HCT116 (cell line): ENCODE measurements around the gene GTF3C1. TPM values are rescaled to one million over a fixed set of nuclear protein-coding genes. Genes with fewer than 3 reads are reported as not detected.

ENCODE experiments used
- ATAC-seq: fragments of 200-7000 bp; cut with Tn5 transposase; 2 replicates; pipeline ENCODE4 v1.9.1; 2020; ENCODE audit warnings: mild to moderate bottlenecking, moderate library complexity
- BruUV-seq: library from RNA; stranded (reverse); fragments of 400-500 nt; replicated peaks from 2 replicates; lab custom pipeline; 2021; lab: Mats Ljungman, UMichigan
- CTCF ChIA-PET: fragments of 300-600 bp; sonication (Branson Sonifier 250); formaldehyde crosslinking; loops from one replicate; lab custom pipeline; 2021; ENCODE audit warnings: antibody characterized with exemption; lab: Charles Lee
- POLR2A ChIA-PET: fragments of 300-600, 350-600 bp; sonication (Branson Sonifier 250); formaldehyde crosslinking; loops from one replicate; lab custom pipeline; 2021; ENCODE audit warnings: antibody characterized with exemption; lab: Charles Lee
- RAD21 ChIA-PET, 2 experiments: fragments of 300-600 bp; sonication (Branson Sonifier 250); formaldehyde crosslinking; loops; one replicate each; lab custom pipeline; 2023; ENCODE audit warnings: low total read pairs in 2 of 2; ENCODE audit not compliant: uncharacterized antibody in 2 of 2, unreplicated experiment in 2 of 2, low non-redundant PET in 1 of 2; lab: Charles Lee
- DNase-seq: peaks from one replicate; pipeline ENCODE4 v3.0.0-alpha.2; 2010; ENCODE audit warnings: low read depth, low spot score
- H2AFZ ChIP-seq: fragments of 200-600 bp; shearing (Covaris generic), sonication (generic); 2 replicates; pipeline ENCODE4 v1.6.1; 2017; ENCODE audit warnings: low read depth, mixed run types, mixed read lengths, antibody characterized with exemption, low read length; ENCODE audit not compliant: poor library complexity, severe bottlenecking
- H3K27ac ChIP-seq: 2 replicates; pipeline ENCODE4 v1.5.1; 2012; ENCODE audit warnings: low read depth, low read length
- H3K27me3 ChIP-seq: fragments of 200-600 bp; sonication (generic); 2 replicates; pipeline ENCODE4 v1.6.1; 2016; ENCODE audit warnings: mixed run types, low read length, mixed read lengths; ENCODE audit not compliant: insufficient read depth
- H3K36me3 ChIP-seq, 2 experiments: fragments of 200-500 bp in 1 of 2; fragments of 200-600 bp in 1 of 2; sonication (Bioruptor generic) in 1 of 2; sonication (generic) in 1 of 2; 2 replicates each; pipeline versions ENCODE4 v1.5.1 to v1.6.1; 2014 to 2016; ENCODE audit warnings: low read length in 2 of 2, inconsistent platforms in 1 of 2, mixed read lengths in 1 of 2, mixed run types in 1 of 2; ENCODE audit not compliant: insufficient read depth in 2 of 2, control insufficient read depth in 1 of 2
- H3K4me1 ChIP-seq, 2 experiments: fragments of 200-600 bp in 1 of 2; sonication (generic) in 1 of 2; 2 replicates each; pipeline versions ENCODE4 v1.5.1 to v1.6.1; 2012 to 2017; ENCODE audit warnings: low read length in 2 of 2, inconsistent platforms in 1 of 2, mild to moderate bottlenecking in 1 of 2, mixed read lengths in 1 of 2, mixed run types in 1 of 2, moderate library complexity in 1 of 2; ENCODE audit not compliant: insufficient read depth in 2 of 2, control insufficient read depth in 1 of 2
- H3K4me2 ChIP-seq: fragments of 200-600 bp; sonication (generic); 2 replicates; pipeline ENCODE4 v1.6.1; 2017; ENCODE audit warnings: mixed run types, low read length, mixed read lengths
- H3K4me3 ChIP-seq, 2 experiments: fragments of 200-600 bp in 1 of 2; sonication (generic) in 1 of 2; replicated peaks in 1 of 2; 2 replicates each; pipeline ENCODE4 v1.5.1; 2011 to 2016; ENCODE audit warnings: low read length in 2 of 2, control low read depth in 1 of 2, low read depth in 1 of 2, mild to moderate bottlenecking in 1 of 2, mixed read lengths in 1 of 2, mixed run types in 1 of 2
- H3K79me2 ChIP-seq: fragments of 200-600 bp; sonication (generic); 2 replicates; pipeline ENCODE4 v1.6.1; 2017; ENCODE audit warnings: mild to moderate bottlenecking, mixed run types, low read length, moderate library complexity, mixed read lengths; ENCODE audit not compliant: insufficient read depth
- H3K9ac ChIP-seq: fragments of 200-600 bp; sonication (generic); 2 replicates; pipeline ENCODE4 v1.6.1; 2016; ENCODE audit warnings: low read length, mixed read lengths
- H3K9me2 ChIP-seq: fragments of 200-600 bp; sonication (generic), shearing (Covaris generic); 2 replicates; pipeline ENCODE4 v1.6.1; 2017; ENCODE audit warnings: mixed run types, mild to moderate bottlenecking, moderate library complexity; ENCODE audit not compliant: insufficient read depth
- H3K9me3 ChIP-seq, 2 experiments: fragments of 200-500 bp in 1 of 2; fragments of 200-600 bp in 1 of 2; sonication (Bioruptor generic) in 1 of 2; sonication (generic) in 1 of 2; 2 replicates each; pipeline ENCODE4 v1.6.1; 2014 to 2017; ENCODE audit warnings: low read length in 2 of 2, mixed read lengths in 2 of 2, inconsistent platforms in 1 of 2, low read depth in 1 of 2, mild to moderate bottlenecking in 1 of 2, mixed run types in 1 of 2, moderate library complexity in 1 of 2; ENCODE audit not compliant: control insufficient read depth in 1 of 2, insufficient read depth in 1 of 2
- H4K20me1 ChIP-seq: fragments of 200-600 bp; sonication (generic), shearing (Covaris generic); 2 replicates; pipeline ENCODE4 v1.6.1; 2017; ENCODE audit warnings: mixed run types, mild to moderate bottlenecking, moderate library complexity; ENCODE audit not compliant: insufficient read depth
- EGR1 ChIP-seq: IDR thresholded peaks from 2 replicates; pipeline ENCODE4 v1.6.1; 2012; ENCODE audit warnings: low read depth
- FOSL1 ChIP-seq: IDR thresholded peaks from 2 replicates; pipeline ENCODE4 v1.6.1; 2012; ENCODE audit warnings: low read depth
- MAX ChIP-seq: IDR thresholded peaks from 2 replicates; pipeline ENCODE4 v1.6.1; 2012
- SIN3A ChIP-seq: IDR thresholded peaks from 2 replicates; pipeline ENCODE4 v1.6.1; 2012; ENCODE audit warnings: low read depth
- TCF7L2 ChIP-seq: IDR thresholded peaks from 2 replicates; pipeline ENCODE4 v1.7.0; 2011; ENCODE audit warnings: borderline replicate concordance, inconsistent platforms; ENCODE audit not compliant: insufficient read depth, insufficient read length; ENCODE audit errors: extremely low read depth
- ZBTB33 ChIP-seq: IDR thresholded peaks from 2 replicates; pipeline ENCODE4 v1.6.1; 2011; ENCODE audit warnings: mild to moderate bottlenecking, low read length, moderate library complexity; ENCODE audit not compliant: insufficient replicate concordance; ENCODE audit errors: extremely low read depth
- intact Hi-C: fragments of 100-400 bp; cut with micrococcal nuclease; formaldehyde crosslinking; loops from 2 replicates; pipeline ENCODE4 v1.10.0; 2022
- total RNA-seq: library from RNA; stranded (reverse); gene quantifications from one replicate; pipeline ENCODE4 v1.2.1, GENCODE V29; 2021; ENCODE audit not compliant: unreplicated experiment

The GTF3C1 gene
- total RNA-seq, 1 experiment from 2014 or later = 97.5 TPM

- Histone ChIP-seq H2AFZ (no peak overlapping the region), H3K4me2 (peak overlapping the region; percentile 28), H3K79me2 (no peaks in the 10 kb centered on the region), H3K9me2 (no peaks in the 10 kb centered on the region), H3K4me3 (no peak overlapping the region), H3K9me3 (no peaks in the 10 kb centered on the region), H3K27ac (no peak overlapping the region), H3K4me1 (peaks cover 0 to 15% of the 10 kb centered on the region in 2 experiments; a peak in 3 of 4 replicates), H3K36me3 (no peaks in the 10 kb centered on the region), H4K20me1 (no peaks in the 10 kb centered on the region), H3K9ac (no peak overlapping the region), H3K27me3 (no peaks in the 10 kb centered on the region)
- CTCF ChIA-PET = no interaction called here
- intact Hi-C loops = no loop called here
- RAD21 ChIA-PET = interaction anchor here in 1 of 2 experiments (0.6 kb wide), 1 partner anchor 207 kb away, joined by 3 read pairs; no protein-coding TSS in a partner anchor
- ATAC-seq (no peak), DNase-seq (no peak)
- no peak for TF ChIP-seq MAX
- BruUV-seq = no TSS peak
- POLR2A ChIA-PET = no interaction called here
Observed at GRCh38 chr16:27431773-27432532, 117.8 kb downstream of the GTF3C1 start.

- Histone ChIP-seq H3K4me2 (no peak overlapping the region), H4K20me1 (no peaks in the 10 kb centered on the region)
- POLR2A ChIA-PET = no interaction called here
- TF ChIP-seq FOSL1 (no peak), EGR1 (no peak), SIN3A (no peak), ZBTB33 (no peak), TCF7L2 (no peak)
- TF ChIP-seq, all 23 proteins: peak for 0
- intact Hi-C loops = no loop called here
- Histone ChIP-seq H3K9me3 (no peaks in the 10 kb centered on the region), H3K9me2 (no peaks in the 10 kb centered on the region), H2AFZ (no peak overlapping the region), H3K27me3 (no peaks in the 10 kb centered on the region), H3K4me1 (peaks cover 2 to 25% of the 10 kb centered on the region in 2 experiments; a peak in 3 of 4 replicates), H3K4me3 (no peak overlapping the region), H3K27ac (no peak overlapping the region), H3K36me3 (no peaks in the 10 kb centered on the region), H3K9ac (no peak overlapping the region), H3K79me2 (no peaks in the 10 kb centered on the region)
- BruUV-seq = no TSS peak
- ChIA-PET CTCF (no interaction called here), RAD21 (no interaction called here)
- DNase-seq (no peak), ATAC-seq (no peak)
Observed at GRCh38 chr16:27430923-27431484, 118.7 kb downstream of the GTF3C1 start.
